Coronary artery (tissue), 2 donors: Measurements from ENCODE around the gene JUND.

ENCODE experiments used
- DNase-seq: peaks from one replicate; pipeline ENCODE4 v3.0.0-alpha.2; 2017; ENCODE audit warnings: low spot score
- H3K27ac ChIP-seq, 2 donors: fragments of 200-600 bp; sonication (generic); one replicate each; pipeline ENCODE4 v1.5.1; 2016 to 2019
- H3K4me3 ChIP-seq: fragments of 200-600 bp; sonication (generic); 2 replicates; pipeline ENCODE4 v1.5.1; 2016; ENCODE audit warnings: mild to moderate bottlenecking, moderate library complexity
- TF ChIP-seq, protein P1 (sequence below): fragments of 200-600 bp; sonication (generic); IDR thresholded peaks from one replicate; pipeline ENCODE4 v1.5.1; 2019; ENCODE audit warnings: antibody characterized with exemption

The JUND gene

DNA sequence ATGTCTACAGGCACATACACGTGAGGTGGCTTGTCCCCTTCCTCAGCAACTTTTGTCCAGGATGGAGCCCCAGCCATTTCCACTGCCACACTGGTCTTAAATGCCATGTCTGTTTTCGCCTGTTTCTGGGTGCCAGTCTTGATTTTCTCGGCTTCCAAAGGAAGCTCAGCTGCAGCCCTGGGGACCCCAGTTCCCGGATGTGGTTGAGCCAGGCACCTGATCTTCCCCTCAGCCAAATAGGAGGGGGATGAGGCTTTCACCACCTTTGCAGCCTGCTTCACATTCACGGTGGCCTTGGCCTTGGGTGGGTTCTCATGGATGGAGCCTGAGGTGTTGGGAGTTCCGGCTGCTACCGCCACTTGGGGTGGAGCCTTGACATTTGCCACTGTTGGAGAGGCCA, 15.8 kb downstream of the JUND start:
- Histone ChIP-seq H3K27ac (no peak overlapping the region), H3K4me3 (no peak overlapping the region)
- no peak for DNase-seq
- TF ChIP-seq, protein P1, sequence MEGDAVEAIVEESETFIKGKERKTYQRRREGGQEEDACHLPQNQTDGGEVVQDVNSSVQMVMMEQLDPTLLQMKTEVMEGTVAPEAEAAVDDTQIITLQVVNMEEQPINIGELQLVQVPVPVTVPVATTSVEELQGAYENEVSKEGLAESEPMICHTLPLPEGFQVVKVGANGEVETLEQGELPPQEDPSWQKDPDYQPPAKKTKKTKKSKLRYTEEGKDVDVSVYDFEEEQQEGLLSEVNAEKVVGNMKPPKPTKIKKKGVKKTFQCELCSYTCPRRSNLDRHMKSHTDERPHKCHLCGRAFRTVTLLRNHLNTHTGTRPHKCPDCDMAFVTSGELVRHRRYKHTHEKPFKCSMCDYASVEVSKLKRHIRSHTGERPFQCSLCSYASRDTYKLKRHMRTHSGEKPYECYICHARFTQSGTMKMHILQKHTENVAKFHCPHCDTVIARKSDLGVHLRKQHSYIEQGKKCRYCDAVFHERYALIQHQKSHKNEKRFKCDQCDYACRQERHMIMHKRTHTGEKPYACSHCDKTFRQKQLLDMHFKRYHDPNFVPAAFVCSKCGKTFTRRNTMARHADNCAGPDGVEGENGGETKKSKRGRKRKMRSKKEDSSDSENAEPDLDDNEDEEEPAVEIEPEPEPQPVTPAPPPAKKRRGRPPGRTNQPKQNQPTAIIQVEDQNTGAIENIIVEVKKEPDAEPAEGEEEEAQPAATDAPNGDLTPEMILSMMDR, result no peak

DNA sequence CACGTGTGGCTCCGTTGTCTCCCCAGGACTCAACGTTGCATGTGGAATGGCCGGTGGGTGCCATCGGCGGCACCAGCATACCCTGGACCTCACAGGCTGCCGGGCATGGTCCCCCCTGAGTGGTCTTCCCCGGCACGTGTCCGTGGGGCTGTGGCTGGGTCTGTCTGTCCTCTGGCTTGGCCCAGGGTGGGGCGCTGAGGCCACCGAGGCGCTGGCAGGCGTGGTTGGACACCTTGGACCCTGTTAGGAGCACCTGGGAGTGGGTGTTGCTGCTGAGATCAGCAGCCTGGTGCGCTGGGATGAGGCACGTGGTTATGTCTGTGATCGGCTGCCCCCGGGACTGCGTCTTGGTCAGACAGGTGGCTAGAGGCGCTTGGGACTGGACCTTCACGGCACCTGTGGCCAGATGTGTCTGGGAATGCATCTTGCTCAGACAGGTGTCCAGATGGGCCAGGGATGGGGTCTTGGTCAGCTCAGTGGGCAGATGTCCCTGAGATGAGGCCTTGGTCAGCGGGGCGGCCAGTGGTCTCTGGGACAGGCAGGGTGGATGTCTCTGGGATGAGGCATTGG, 16.4 kb downstream of the JUND start:
- DNase-seq, result no peak
- TF ChIP-seq, protein P1, result no peak
- no peak overlapping the region for H3K27ac ChIP-seq

DNA sequence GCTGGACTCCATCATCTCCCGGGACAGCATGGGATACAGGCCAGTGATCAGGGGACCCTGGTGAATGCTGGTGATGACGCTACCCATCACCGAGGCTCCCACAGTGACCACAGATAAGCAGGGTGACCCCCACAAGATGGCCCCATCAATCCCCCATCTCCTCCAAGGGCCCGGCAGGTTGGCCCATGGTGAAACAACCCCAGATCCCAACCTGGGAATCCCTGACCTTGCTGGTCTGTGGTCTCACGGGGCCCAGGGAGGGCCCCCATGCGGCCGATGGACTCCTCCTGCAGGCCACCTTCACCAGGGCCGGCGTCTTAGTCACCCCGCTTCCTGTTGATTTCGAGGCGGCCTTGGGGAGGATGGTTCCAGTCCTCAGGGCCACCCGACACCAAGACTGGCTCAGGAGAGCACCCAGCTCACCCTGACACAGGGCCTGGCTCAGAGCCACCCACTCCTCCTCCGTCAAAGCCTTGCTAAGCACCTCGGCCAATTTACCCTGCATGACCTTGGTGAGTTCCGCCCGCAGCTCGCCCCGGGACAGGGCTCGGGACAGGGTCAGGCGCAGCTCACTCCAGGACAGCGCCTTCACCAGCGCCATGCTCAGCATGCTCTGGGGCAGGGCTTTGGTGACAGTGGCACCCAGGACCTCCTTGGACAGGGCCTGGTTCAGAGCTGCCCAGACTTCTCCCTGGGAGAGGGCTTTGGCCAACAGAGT, 17.1 kb downstream of the JUND start:
- no peak overlapping the region for H3K27ac ChIP-seq
- TF ChIP-seq, protein P1, result no peak

More for the DNA sequence above, 16.4 kb downstream of the JUND start:
- H3K4me3 ChIP-seq, result no peak overlapping the region

DNA sequence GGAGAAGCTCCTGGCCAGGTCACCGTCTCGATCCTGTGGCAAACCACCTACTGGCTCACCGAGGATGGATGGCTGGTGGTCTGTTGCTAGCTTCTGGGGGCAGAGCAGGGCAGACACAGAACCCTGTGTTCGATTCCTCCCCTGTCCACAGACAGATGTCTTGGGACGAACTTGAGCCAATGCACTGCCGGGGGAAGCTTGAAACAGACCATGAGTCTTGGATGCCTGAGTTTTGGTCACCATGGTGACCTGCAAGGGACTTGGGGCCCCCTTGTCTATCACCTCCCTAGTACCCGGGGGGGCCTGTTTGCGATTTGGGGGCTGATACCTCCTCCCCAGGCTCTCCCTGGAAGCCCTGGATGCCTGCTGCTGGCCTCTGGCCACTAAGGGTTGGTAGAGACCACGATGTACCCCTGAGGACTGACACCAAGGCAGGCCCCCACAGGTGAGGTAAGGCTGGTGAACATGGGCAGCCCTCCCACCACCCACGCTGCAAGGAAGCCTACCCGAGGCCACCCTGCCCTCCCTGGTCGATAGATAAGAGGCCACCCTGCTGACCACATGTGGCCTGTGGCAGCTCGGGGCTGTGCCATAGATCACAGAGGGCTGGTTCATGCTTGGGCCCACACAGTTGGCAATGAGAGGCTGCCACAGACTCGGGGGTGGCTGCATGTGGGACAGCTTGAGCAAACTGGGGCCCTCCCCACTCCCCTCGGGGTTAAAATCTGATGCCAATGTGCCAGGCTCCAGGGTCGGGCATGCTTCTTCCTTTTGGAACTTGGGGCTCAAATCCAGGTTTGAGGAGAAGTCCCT, 17.9 kb downstream of the JUND start:
- TF ChIP-seq, protein P1, result no peak
- H3K27ac ChIP-seq, result no peak overlapping the region
- DNase-seq, result no peak
- no peak overlapping the region for H3K4me3 ChIP-seq

More for the DNA sequence above, 17.1 kb downstream of the JUND start:
- no peak overlapping the region for H3K4me3 ChIP-seq
- DNase-seq, result no peak

DNA sequence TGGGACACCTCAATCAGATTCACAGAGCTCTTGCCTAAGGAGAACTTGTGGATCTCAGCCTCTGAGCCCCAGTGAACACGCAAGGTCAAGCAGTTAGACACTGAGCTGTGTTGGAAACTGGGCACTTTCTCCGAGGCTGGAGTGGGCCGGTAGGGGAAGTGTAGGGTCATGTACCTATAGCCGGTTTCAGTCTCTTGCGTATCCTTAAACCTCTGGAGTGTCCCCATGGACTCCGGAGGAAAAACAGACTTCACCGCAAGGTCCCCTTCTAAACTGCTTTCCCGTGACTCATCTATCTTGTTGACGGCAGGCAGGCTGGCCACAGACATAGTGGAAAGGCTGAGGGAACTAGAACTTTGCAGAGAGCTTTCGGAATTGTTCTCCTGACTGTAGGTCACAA, 18.5 kb downstream of the JUND start:
- no peak overlapping the region for H3K4me3 ChIP-seq
- DNase-seq, result no peak
- no peak overlapping the region for H3K27ac ChIP-seq
- TF ChIP-seq, protein P1, result no peak

DNA sequence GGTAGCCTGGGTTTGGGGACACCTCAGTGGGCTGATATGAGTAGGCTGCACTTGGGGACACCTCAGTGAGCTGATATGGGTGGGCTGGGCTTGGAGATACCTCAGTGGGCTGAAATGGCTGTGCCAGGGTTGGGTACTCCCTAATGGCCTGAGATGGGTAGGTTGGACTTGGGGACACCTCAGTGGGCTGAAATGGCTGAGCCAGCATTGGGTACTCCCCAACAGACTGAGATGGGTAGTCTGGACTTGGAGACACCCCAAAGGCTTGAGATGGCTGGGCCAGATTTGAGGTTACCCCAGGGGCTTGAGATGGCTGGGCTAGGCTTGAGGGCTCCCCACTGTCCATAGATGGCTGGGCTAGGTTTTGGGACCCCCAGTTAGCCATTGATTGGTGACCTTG, 19.3 kb downstream of the JUND start:
- DNase-seq, result peak; percentile 74
- H3K4me3 ChIP-seq, result no peak overlapping the region
- H3K27ac ChIP-seq, result no peak overlapping the region
- TF ChIP-seq, protein P1, result no peak
